PC-3 (cell line): ENCODE results near the gene ELMOD3. TPM values are rescaled to one million over a fixed set of nuclear protein-coding genes. Genes with fewer than 3 reads are reported as not detected.

Experiments
- ATAC-seq: fragments of 200-7000 bp; cut with Tn5 transposase; 2 replicates; pipeline ENCODE4 v1.9.1; 2020; ENCODE audit warnings: mild to moderate bottlenecking, moderate library complexity
- BruUV-seq: library from RNA; stranded (reverse); fragments of 400-500 nt; replicated peaks from 2 replicates; lab custom pipeline; 2021; lab: Mats Ljungman, UMichigan
- CTCF ChIA-PET: fragments of 300-600 bp; sonication (Branson Sonifier 250); formaldehyde crosslinking; loops from one replicate; lab custom pipeline; 2022; ENCODE audit warnings: antibody characterized with exemption; lab: Charles Lee
- POLR2A ChIA-PET: fragments of 300-600 bp; sonication (Branson Sonifier 250); formaldehyde crosslinking; loops from one replicate; lab custom pipeline; 2022; ENCODE audit warnings: antibody characterized with exemption; ENCODE audit not compliant: unreplicated experiment; lab: Charles Lee
- DNase-seq: peaks from one replicate; pipeline ENCODE4 v3.0.0-alpha.2; 2015
- H2AFZ ChIP-seq: fragments of 300-600 bp; sonication (generic); 2 replicates; pipeline ENCODE4 v1.6.0; 2016; ENCODE audit warnings: antibody characterized with exemption, low read length
- H3F3A ChIP-seq: fragments of 300-600 bp; sonication (generic); one replicate; pipeline ENCODE4 v1.6.0; 2017; ENCODE audit warnings: antibody characterized with exemption, low read length, control low read depth, mild to moderate bottlenecking; ENCODE audit not compliant: unreplicated experiment
- H3K27ac ChIP-seq: fragments of 300-600 bp; sonication (generic); 2 replicates; pipeline ENCODE4 v1.5.1; 2016; ENCODE audit warnings: mild to moderate bottlenecking, low read length
- H3K27me3 ChIP-seq: fragments of 300-600 bp; sonication (generic); 2 replicates; pipeline ENCODE4 v1.6.1; 2016; ENCODE audit warnings: low read length, mixed read lengths
- H3K36me3 ChIP-seq: fragments of 300-600 bp; sonication (generic); 2 replicates; pipeline ENCODE4 v1.6.1; 2016; ENCODE audit warnings: low read depth, mixed run types, low read length, mixed read lengths
- H3K4me1 ChIP-seq: fragments of 300-600 bp; sonication (generic); 2 replicates; pipeline ENCODE4 v1.5.1; 2016; ENCODE audit warnings: low read length; ENCODE audit not compliant: insufficient read depth
- H3K4me2 ChIP-seq: fragments of 300-600 bp; sonication (generic); 2 replicates; pipeline ENCODE4 v1.6.0; 2016; ENCODE audit warnings: low read length
- H3K4me3 ChIP-seq: fragments of 300-600 bp; sonication (generic); 2 replicates; pipeline ENCODE4 v1.5.1; 2016; ENCODE audit warnings: mild to moderate bottlenecking, low read length, mixed read lengths
- H3K79me2 ChIP-seq: fragments of 300-600 bp; sonication (generic); 2 replicates; pipeline ENCODE4 v1.6.1; 2017; ENCODE audit warnings: low read length, mixed read lengths
- H3K9ac ChIP-seq: fragments of 300-600 bp; sonication (generic); 2 replicates; pipeline ENCODE4 v1.6.0; 2016; ENCODE audit warnings: mild to moderate bottlenecking, low read length
- H3K9me2 ChIP-seq: fragments of 300-600 bp; sonication (generic); replicated peaks from 2 replicates; pipeline ENCODE4 v1.6.1; 2016; ENCODE audit warnings: mixed run types, low read length, mixed read lengths
- H3K9me3 ChIP-seq: fragments of 300-600 bp; sonication (generic); 2 replicates; pipeline ENCODE4 v1.6.1; 2016; ENCODE audit warnings: low read length, mixed read lengths
- H4K20me1 ChIP-seq: fragments of 300-600 bp; sonication (generic); 2 replicates; pipeline ENCODE4 v1.6.1; 2016; ENCODE audit warnings: low read length, mixed read lengths
- EZH2 ChIP-seq: fragments of 300-600 bp; sonication (generic); IDR thresholded peaks from one replicate; pipeline ENCODE4 v1.6.1; 2017; ENCODE audit warnings: antibody characterized with exemption, mild to moderate bottlenecking, low read length; ENCODE audit not compliant: unreplicated experiment
- EZH2phosphoT487 ChIP-seq: fragments of 300-600 bp; sonication (generic); IDR thresholded peaks from 2 replicates; pipeline ENCODE4 v1.6.1; 2018; ENCODE audit warnings: mild to moderate bottlenecking, antibody characterized with exemption, low read length, borderline replicate concordance
- intact Hi-C: fragments of 100-400 bp; cut with micrococcal nuclease; formaldehyde crosslinking; loops from 2 replicates; pipeline ENCODE4 v1.9.0; 2023
- total RNA-seq: library from RNA; depleted of rRNA; stranded (reverse); fragments of >200 nt; gene quantifications from 2 replicates; pipeline ENCODE4 v1.2.3, GENCODE V29; 2014
- TF ChIP-seq, protein P1 (sequence below): fragments of 300-600 bp; sonication (generic); conservative IDR thresholded peaks from 2 replicates; pipeline ENCODE4 v1.5.1; 2017; ENCODE audit warnings: antibody characterized with exemption, low read depth, mild to moderate bottlenecking, low read length

ELMOD3 gene
- total RNA-seq, 1 experiment from 2014 or later: 19.0 TPM

DNA sequence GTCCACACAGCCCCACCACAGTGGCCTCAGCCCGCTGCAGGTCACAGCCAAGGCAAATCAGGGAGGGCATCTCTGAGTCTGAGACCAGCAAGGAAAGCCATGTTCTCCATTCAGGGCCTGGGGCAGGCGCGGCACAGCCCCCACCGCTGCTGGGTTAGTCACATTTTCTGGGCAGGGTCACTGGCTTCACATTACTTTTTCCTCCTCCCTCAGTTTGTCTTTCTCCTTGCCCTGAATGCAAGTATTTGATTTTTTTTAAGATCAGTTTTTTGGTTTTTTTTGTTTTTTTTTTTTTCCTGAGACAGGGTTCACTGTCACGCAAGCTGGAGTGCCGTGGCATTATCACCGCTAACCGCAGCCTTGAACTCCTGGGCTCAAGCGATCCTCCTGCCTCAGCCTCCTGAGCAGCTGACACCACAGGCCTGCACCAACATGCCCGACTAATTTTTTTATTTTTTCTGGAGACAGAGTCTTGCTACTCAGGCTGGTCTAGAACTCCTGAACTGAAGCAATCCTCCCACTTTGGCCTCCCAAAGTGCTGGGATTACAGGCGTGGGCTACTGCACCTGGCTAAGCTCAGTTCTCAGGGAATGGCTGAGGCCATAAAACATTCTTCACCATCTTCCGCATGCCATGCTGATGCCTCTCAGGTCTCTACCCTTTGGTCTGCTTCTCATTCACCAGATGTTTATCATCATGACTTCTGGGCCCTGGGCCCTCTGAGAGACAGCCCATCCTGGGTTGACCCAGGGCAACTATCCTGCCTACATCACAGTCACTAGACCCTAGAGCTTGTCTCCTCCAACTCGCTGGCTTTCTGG, 56.2 kb downstream of the ELMOD3 start:
- Histone ChIP-seq H4K20me1 (no peaks in the 10 kb centered on the region), H3K9me3 (no peaks in the 10 kb centered on the region), H3K4me2 (peak overlapping the region; percentile 87), H2AFZ (peak overlapping the region; percentile 84), H3K27me3 (no peaks in the 10 kb centered on the region), H3K9me2 (no peaks in the 10 kb centered on the region), H3K4me3 (peak overlapping the region; percentile 67), H3K4me1 (peaks cover 27% of the 10 kb centered on the region), H3K9ac (peak overlapping the region; percentile 71), H3K79me2 (peaks cover 20% of the 10 kb centered on the region), H3F3A (no peaks in the 10 kb centered on the region), H3K36me3 (no peaks in the 10 kb centered on the region), H3K27ac (peak overlapping the region; percentile 80)
- ChIA-PET CTCF (no interaction called here), POLR2A (interaction anchor here (0.6 kb wide), 1 partner anchor 425 kb away, joined by 13 read pairs; no protein-coding TSS in a partner anchor)
- BruUV-seq: TSS peak; percentile 30
- TF ChIP-seq EZH2phosphoT487: no peak
- no peak for TF ChIP-seq EZH2
- TF ChIP-seq, protein P1, sequence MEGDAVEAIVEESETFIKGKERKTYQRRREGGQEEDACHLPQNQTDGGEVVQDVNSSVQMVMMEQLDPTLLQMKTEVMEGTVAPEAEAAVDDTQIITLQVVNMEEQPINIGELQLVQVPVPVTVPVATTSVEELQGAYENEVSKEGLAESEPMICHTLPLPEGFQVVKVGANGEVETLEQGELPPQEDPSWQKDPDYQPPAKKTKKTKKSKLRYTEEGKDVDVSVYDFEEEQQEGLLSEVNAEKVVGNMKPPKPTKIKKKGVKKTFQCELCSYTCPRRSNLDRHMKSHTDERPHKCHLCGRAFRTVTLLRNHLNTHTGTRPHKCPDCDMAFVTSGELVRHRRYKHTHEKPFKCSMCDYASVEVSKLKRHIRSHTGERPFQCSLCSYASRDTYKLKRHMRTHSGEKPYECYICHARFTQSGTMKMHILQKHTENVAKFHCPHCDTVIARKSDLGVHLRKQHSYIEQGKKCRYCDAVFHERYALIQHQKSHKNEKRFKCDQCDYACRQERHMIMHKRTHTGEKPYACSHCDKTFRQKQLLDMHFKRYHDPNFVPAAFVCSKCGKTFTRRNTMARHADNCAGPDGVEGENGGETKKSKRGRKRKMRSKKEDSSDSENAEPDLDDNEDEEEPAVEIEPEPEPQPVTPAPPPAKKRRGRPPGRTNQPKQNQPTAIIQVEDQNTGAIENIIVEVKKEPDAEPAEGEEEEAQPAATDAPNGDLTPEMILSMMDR: no peak
- DNase-seq (peak; percentile 64), ATAC-seq (peak; percentile 76)
- intact Hi-C loops: no loop called here

DNA sequence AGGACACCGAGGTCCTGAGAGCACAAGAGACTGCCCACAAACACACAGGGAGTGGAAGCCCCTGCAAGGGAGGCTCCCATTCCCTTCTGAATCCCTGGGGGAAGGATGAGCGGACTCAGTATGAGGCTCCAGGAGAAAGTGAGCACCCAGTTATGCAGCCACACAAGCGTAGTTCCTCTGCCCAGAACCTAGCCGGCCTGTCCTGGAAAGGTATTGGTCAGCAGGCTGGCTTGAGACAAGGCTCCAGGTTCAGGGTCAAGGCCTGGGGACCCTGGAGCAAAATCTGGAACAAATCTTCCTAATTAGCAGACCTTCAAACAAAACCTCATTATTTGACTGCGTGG, 56.8 kb downstream of the ELMOD3 start:
- no peaks in the 10 kb centered on the region for H3K27me3 ChIP-seq
- intact Hi-C loops: no loop called here
- POLR2A ChIA-PET: interaction anchor here (0.6 kb wide), 1 partner anchor 426 kb away, joined by 13 read pairs; no protein-coding TSS in a partner anchor
- H3K36me3 ChIP-seq: no peaks in the 10 kb centered on the region
- no peak overlapping the region for H3K4me2 ChIP-seq
- no peak overlapping the region for H2AFZ ChIP-seq
- H3F3A ChIP-seq: no peaks in the 10 kb centered on the region
- H3K4me3 ChIP-seq: no peak overlapping the region
- peak overlapping the region; percentile 80; the same call in 1 of the 2 replicates for H3K27ac ChIP-seq
- no peaks in the 10 kb centered on the region for H3K9me2 ChIP-seq
- no TSS peak for BruUV-seq
- TF ChIP-seq EZH2 (no peak), EZH2phosphoT487 (no peak)
- TF ChIP-seq, protein P1: no peak
- no peaks in the 10 kb centered on the region for H4K20me1 ChIP-seq
- H3K9ac ChIP-seq: 0 out of 2 replicates have a peak overlapping the region, but pooled peaks have one; percentile 71
- no peak for DNase-seq
- peaks cover 20% of the 10 kb centered on the region for H3K79me2 ChIP-seq
- CTCF ChIA-PET: no interaction called here
- H3K4me1 ChIP-seq: peaks cover 27% of the 10 kb centered on the region
- H3K9me3 ChIP-seq: no peaks in the 10 kb centered on the region
- ATAC-seq: no peak
